Smooth muscle cell of the umbilical artery (primary cell): ENCODE measurements around the gene CYS1. TPM values are rescaled to one million over a fixed set of nuclear protein-coding genes. Genes with fewer than 3 reads are reported as not detected.

Source experiments
- total RNA-seq: library from RNA; depleted of rRNA; stranded (reverse); fragments of >200 nt; gene quantifications from 2 replicates; pipeline ENCODE4 v1.2.3, GENCODE V29; 2014

The CYS1 gene
- total RNA-seq = under 0.01 and 0.37 TPM in 2 replicates

DNA sequence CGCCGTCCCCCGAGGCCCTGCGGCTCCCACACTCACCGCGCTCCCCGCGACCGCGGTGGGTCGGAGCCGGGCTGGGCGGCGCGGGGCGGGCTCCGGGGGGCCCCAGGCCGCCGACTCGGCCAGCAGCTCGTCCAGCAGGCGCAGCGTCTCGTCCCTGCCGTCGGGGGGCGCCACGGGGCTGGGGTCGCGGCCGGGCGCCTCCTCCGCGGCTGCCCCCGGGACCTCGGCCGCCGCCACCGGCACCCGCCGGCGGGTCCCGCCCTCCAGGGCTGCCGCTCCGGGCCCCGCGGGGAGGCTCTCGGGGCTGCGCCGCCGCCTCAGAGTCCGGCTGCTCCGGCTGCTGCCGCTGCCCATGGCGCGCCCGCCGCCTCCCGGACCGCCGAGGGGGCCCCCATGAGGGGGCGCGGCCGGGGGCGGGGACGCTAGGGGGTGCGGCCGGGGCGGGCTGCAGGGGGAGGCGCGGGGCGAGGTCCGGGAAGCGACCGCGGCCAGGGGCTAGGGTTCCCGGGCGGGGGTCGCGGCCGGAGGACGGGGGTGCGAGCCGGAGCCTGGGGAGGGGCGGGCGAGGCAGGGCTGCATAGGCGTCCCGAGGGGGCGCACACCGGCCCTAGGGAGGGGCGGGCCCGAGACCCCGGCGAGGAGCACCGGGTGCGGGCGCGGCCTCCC is at the start of gene CYS1:
TSS of gene CYS1 (minus strand) at position 542 of the 666 bp plus-strand sequence. CDS start at position 354, 188 bp downstream.

GRCh38 chr2:10122500-10123280 is 42.5 kb upstream of the CYS1 start, which contains the start of gene RRM2:
TSS of gene RRM2 (plus strand) at chr2:10122739. CDS start at chr2:10122799, 60 bp downstream.

GRCh38 chr2:10043256-10043905 is 36.8 kb downstream of the CYS1 start, which contains the start of gene KLF11:
TSS of gene KLF11 (plus strand) at chr2:10043550. CDS start at chr2:10043717, 167 bp downstream.

Other genes starting within 250 kb of the CYS1 start
- 18.1 and 30.5 TPM in 2 replicates for gene TAF1B, start 236.9 kb downstream of the CYS1 start, total RNA-seq
- 0.09 and 0.59 TPM in 2 replicates for gene GRHL1, start 128.7 kb downstream of the CYS1 start, total RNA-seq
- gene KLF11, start 36.9 kb downstream of the CYS1 start, total RNA-seq = 2.7 and 5.2 TPM in 2 replicates
- gene RRM2, start 42.3 kb upstream of the CYS1 start, total RNA-seq = 7.1 and 22.2 TPM in 2 replicates
- gene HPCAL1, start 222.5 kb upstream of the CYS1 start, total RNA-seq = 17.5 and 33.7 TPM in 2 replicates